DOHH2 (cell line): ENCODE results near the gene MAP3K7CL.

Experiments used
- H3F3A ChIP-seq: fragments of 200-600 bp; sonication (generic), shearing (Covaris generic); 2 replicates; pipeline ENCODE4 v1.6.0; 2016; ENCODE audit warnings: antibody characterized with exemption, mild to moderate bottlenecking; ENCODE audit not compliant: control insufficient read depth, insufficient read depth
- H3K27ac ChIP-seq: fragments of 200-600 bp; sonication (generic); 2 replicates; pipeline ENCODE4 v1.5.1; 2014; ENCODE audit warnings: low read depth, mild to moderate bottlenecking, low read length, moderate library complexity
- H3K27me3 ChIP-seq: fragments of 200-600 bp; sonication (generic); 2 replicates; pipeline ENCODE4 v1.6.1; 2014; ENCODE audit warnings: mild to moderate bottlenecking, low read length, mixed read lengths; ENCODE audit not compliant: control insufficient read depth
- H3K36me3 ChIP-seq: fragments of 200-600 bp; sonication (generic); 2 replicates; pipeline ENCODE4 v1.6.1; 2014; ENCODE audit warnings: mild to moderate bottlenecking, low read length, moderate library complexity, mixed read lengths; ENCODE audit not compliant: control insufficient read depth
- H3K4me1 ChIP-seq: fragments of 200-600 bp; sonication (generic); 2 replicates; pipeline ENCODE4 v1.6.1; 2014; ENCODE audit warnings: mild to moderate bottlenecking, low read length, mixed read lengths; ENCODE audit not compliant: control insufficient read depth
- H3K4me2 ChIP-seq: fragments of 200-600 bp; sonication (generic); 2 replicates; pipeline ENCODE4 v1.6.0; 2014; ENCODE audit warnings: mild to moderate bottlenecking, low read length, moderate library complexity
- H3K4me3 ChIP-seq: fragments of 200-600 bp; sonication (generic); 2 replicates; pipeline ENCODE4 v1.5.1; 2014; ENCODE audit warnings: mild to moderate bottlenecking, low read length, mixed read lengths
- H3K79me2 ChIP-seq: fragments of 200-600 bp; sonication (generic); 2 replicates; pipeline ENCODE4 v1.6.1; 2014; ENCODE audit warnings: mild to moderate bottlenecking, low read length, mixed read lengths; ENCODE audit not compliant: control insufficient read depth
- H3K9me2 ChIP-seq: fragments of 200-600 bp; sonication (generic); replicated peaks from 2 replicates; pipeline ENCODE4 v1.6.1; 2014; ENCODE audit warnings: mild to moderate bottlenecking, low read length, mixed read lengths; ENCODE audit not compliant: control insufficient read depth
- H3K9me3 ChIP-seq: fragments of 200-600 bp; sonication (generic); 2 replicates; pipeline ENCODE4 v1.6.1; 2014; ENCODE audit warnings: antibody characterized with exemption, low read length, mixed read lengths; ENCODE audit not compliant: control insufficient read depth, insufficient read depth
- H4K20me1 ChIP-seq: fragments of 200-600 bp; sonication (generic); 2 replicates; pipeline ENCODE4 v1.6.0; 2014; ENCODE audit warnings: low read depth, mild to moderate bottlenecking, antibody characterized with exemption, low read length, moderate library complexity; ENCODE audit not compliant: control insufficient read depth, insufficient read depth
- EZH2phosphoT487 ChIP-seq: fragments of 200-600 bp; sonication (generic); IDR thresholded peaks from 2 replicates; pipeline ENCODE4 v1.6.1; 2017; ENCODE audit warnings: borderline replicate concordance, mild to moderate bottlenecking, antibody characterized with exemption, low read length, moderate library complexity, mixed read lengths
- TF ChIP-seq, protein P1 (sequence below): fragments of 200-600 bp; sonication (generic); IDR thresholded peaks from one replicate; pipeline ENCODE4 v1.5.1; 2014; ENCODE audit warnings: antibody characterized with exemption, mild to moderate bottlenecking, low read depth, low read length; ENCODE audit not compliant: poor library complexity, severe bottlenecking

The MAP3K7CL gene

DNA sequence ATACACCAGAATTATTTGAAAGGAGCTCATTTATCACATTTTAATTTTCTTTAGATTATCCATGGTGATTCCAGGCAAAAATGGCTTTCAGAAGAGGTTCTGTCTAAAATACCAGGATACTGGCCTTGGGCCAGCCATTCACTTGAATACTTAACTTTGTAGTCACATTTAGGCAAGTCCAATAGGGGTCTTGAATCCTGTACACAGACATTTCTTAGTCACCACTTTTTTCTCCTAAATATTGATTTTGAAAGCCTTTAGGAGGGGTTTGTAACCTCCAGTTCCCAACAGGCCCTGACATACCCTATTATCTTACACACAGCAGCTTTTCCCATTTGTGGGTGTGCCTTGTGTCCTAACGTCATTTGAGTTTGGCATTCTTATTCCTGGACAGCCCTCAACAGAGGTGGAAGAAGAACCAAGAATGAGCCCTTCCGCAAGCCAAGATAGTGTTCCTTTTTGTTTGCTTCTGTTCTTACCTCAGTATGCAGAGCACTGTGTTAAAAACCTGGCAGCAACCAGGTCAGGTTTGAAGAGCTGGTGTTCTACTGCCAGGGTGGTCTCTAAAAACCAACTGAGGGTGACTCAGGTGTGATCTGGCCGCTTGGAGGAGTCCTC, 19.5 kb downstream of the MAP3K7CL start:
- no peaks in the 10 kb centered on the region for H3K4me1 ChIP-seq
- TF ChIP-seq, protein P1, sequence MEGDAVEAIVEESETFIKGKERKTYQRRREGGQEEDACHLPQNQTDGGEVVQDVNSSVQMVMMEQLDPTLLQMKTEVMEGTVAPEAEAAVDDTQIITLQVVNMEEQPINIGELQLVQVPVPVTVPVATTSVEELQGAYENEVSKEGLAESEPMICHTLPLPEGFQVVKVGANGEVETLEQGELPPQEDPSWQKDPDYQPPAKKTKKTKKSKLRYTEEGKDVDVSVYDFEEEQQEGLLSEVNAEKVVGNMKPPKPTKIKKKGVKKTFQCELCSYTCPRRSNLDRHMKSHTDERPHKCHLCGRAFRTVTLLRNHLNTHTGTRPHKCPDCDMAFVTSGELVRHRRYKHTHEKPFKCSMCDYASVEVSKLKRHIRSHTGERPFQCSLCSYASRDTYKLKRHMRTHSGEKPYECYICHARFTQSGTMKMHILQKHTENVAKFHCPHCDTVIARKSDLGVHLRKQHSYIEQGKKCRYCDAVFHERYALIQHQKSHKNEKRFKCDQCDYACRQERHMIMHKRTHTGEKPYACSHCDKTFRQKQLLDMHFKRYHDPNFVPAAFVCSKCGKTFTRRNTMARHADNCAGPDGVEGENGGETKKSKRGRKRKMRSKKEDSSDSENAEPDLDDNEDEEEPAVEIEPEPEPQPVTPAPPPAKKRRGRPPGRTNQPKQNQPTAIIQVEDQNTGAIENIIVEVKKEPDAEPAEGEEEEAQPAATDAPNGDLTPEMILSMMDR = no peak
- TF ChIP-seq EZH2phosphoT487 = no peak
- H3K27ac ChIP-seq = no peak overlapping the region
- no peaks in the 10 kb centered on the region for H3F3A ChIP-seq
- no peak overlapping the region for H3K4me3 ChIP-seq
- H3K79me2 ChIP-seq = no peaks in the 10 kb centered on the region
- no peaks in the 10 kb centered on the region for H3K9me2 ChIP-seq
- no peak overlapping the region for H3K4me2 ChIP-seq
- H3K27me3 ChIP-seq = no peaks in the 10 kb centered on the region
- H3K9me3 ChIP-seq = no peaks in the 10 kb centered on the region
- H3K36me3 ChIP-seq = no peaks in the 10 kb centered on the region
- H4K20me1 ChIP-seq = no peaks in the 10 kb centered on the region

DNA sequence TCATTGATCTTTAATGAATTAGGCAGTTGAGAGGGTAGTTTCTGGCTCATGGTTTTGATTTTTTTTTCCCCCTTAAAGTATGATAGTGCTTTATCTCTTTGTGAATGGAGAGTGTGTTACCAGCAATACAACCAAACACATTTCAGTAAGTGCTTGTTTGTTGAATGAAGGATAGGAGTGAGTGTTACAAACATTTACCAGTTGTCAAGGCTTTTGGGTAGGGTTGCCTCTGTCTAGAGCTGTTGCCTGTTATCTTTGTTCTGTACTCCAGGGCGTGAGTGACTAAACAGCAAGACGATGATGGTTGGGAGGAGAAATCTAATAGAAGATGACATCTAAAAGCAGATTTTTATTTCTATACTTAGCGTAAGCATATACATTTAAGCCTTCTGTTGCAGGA, 21.5 kb downstream of the MAP3K7CL start:
- Histone ChIP-seq H3K79me2 (no peaks in the 10 kb centered on the region), H3K9me2 (no peaks in the 10 kb centered on the region), H3K4me3 (no peak overlapping the region), H3K9me3 (no peaks in the 10 kb centered on the region), H3K27ac (no peak overlapping the region), H3K27me3 (no peaks in the 10 kb centered on the region), H3K4me1 (no peaks in the 10 kb centered on the region), H3F3A (no peaks in the 10 kb centered on the region), H4K20me1 (no peaks in the 10 kb centered on the region), H3K36me3 (no peaks in the 10 kb centered on the region), H3K4me2 (no peak overlapping the region)
- TF ChIP-seq, protein P1 = no peak
- no peak for TF ChIP-seq EZH2phosphoT487

DNA sequence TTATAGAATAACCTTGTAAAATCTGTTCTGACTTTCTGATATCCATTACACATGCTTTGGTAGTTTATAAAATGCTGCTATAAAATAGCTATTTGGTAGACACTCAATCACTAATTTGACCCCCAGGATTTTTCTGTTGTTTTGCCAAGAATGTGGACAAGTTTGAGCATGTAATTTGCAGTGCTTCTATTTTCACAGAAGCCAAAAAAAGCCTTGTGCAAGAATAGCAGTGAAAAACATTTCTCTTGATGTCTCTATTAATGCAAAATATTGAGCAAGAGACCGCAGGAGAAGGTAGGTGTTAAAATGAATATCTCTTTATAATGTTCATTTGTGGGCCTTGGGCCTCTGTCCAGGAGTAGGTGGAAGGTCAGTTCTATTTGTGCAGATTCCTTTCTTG, 22.5 kb downstream of the MAP3K7CL start:
- Histone ChIP-seq H4K20me1 (no peaks in the 10 kb centered on the region), H3K27ac (no peak overlapping the region), H3K9me3 (no peaks in the 10 kb centered on the region), H3K4me1 (no peaks in the 10 kb centered on the region), H3K27me3 (no peaks in the 10 kb centered on the region), H3K4me2 (no peak overlapping the region), H3K79me2 (no peaks in the 10 kb centered on the region), H3K9me2 (no peaks in the 10 kb centered on the region), H3K4me3 (no peak overlapping the region), H3F3A (no peaks in the 10 kb centered on the region), H3K36me3 (no peaks in the 10 kb centered on the region)
- TF ChIP-seq, protein P1 = no peak
- no peak for TF ChIP-seq EZH2phosphoT487
